Activated T-cell treated with anti-CD3 and anti-CD28 coated beads, Interleukin-2, amount 50 U/mL, for 1 hour (primary cell): ENCODE data around the gene ABCA8.
"Not testable (repeated sequence)": the region's sequence is repeated elsewhere in the genome, so short reads cannot be mapped to it uniquely, and the experiment has no call there.

Source experiments
- DNase-seq: peaks from one replicate; pipeline ENCODE4 v3.0.0-alpha.2; 2020

ABCA8 gene, protein sequence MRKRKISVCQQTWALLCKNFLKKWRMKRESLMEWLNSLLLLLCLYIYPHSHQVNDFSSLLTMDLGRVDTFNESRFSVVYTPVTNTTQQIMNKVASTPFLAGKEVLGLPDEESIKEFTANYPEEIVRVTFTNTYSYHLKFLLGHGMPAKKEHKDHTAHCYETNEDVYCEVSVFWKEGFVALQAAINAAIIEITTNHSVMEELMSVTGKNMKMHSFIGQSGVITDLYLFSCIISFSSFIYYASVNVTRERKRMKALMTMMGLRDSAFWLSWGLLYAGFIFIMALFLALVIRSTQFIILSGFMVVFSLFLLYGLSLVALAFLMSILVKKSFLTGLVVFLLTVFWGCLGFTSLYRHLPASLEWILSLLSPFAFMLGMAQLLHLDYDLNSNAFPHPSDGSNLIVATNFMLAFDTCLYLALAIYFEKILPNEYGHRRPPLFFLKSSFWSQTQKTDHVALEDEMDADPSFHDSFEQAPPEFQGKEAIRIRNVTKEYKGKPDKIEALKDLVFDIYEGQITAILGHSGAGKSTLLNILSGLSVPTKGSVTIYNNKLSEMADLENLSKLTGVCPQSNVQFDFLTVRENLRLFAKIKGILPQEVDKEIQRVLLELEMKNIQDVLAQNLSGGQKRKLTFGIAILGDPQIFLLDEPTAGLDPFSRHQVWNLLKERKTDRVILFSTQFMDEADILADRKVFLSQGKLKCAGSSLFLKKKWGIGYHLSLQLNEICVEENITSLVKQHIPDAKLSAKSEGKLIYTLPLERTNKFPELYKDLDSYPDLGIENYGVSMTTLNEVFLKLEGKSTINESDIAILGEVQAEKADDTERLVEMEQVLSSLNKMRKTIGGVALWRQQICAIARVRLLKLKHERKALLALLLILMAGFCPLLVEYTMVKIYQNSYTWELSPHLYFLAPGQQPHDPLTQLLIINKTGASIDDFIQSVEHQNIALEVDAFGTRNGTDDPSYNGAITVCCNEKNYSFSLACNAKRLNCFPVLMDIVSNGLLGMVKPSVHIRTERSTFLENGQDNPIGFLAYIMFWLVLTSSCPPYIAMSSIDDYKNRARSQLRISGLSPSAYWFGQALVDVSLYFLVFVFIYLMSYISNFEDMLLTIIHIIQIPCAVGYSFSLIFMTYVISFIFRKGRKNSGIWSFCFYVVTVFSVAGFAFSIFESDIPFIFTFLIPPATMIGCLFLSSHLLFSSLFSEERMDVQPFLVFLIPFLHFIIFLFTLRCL (N-terminal part only)

DNA sequence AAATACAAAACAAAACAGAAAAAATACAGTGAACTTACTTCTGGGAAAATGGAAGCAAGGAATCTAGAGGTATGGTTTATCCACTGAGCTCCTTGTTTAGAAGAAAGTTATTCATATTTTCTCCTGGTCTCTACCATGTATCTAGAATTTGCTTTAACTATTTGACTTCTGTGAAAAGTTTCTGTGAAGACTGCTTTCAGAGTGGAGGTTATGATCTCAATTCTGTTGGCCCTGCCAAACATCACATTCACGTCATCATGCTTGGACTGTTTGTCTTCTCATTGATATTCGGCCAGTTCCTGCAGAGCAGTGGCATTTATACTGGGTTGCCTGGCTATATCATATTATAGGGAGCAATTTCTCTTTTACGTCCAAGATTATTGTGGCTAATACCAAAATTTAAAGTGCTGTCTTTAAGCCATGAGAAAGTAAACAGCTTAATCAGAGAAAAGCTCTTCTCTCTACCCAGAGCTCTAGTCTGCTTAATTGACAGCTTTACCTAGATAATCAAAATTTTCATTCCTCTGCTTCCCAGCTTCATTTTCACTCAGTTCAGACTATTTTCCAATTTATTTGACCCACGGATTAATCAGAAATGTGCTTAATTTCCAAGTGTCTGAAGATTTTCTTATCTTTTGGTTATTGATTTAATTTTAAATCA, at the start of gene ABCA8:
Gene ABCA8, minus strand, starts transcription at position 212 of the 661 bp plus-strand sequence. CDS start 13,358 bp downstream, outside the sequence.
- no peak for DNase-seq

DNA sequence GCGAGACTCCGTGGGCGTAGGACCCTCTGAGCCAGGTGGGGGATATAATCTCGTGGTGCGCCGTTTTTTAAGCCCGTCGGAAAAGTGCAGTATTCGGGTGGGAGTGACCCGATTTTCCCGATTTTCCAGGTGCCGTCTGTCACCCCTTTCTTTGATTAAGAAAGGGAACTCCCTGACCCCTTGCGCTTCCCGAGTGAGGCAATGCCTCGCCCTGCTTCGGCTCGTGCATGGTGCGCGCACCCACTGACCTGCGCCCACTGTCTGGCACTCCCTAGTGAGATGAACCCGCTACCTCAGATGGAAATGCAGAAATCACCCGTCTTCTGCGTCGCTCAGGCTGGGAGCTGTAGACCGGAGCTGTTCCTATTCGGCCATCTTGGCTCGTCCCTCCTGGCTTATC, 49.6 kb upstream of the ABCA8 start:
- DNase-seq, result not testable (repeated sequence)

DNA sequence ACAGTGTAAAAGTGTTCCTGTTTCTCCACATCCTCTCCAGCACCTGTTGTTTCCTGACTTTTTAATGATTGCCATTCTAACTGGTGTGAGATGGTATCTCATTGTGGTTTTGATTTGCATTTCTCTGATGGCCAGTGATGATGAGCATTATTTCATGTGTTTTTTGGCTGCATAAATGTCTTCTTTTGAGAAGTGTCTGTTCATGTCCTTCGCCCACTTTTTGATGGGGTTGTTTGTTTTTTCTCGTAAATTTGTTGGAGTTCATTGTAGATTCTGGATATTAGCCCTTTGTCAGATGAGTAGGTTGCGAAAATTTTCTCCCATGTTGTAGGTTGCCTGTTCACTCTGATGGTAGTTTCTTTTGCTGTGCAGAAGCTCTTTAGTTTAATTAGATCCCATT, 44.6 kb upstream of the ABCA8 start:
- not testable (repeated sequence) for DNase-seq

DNA sequence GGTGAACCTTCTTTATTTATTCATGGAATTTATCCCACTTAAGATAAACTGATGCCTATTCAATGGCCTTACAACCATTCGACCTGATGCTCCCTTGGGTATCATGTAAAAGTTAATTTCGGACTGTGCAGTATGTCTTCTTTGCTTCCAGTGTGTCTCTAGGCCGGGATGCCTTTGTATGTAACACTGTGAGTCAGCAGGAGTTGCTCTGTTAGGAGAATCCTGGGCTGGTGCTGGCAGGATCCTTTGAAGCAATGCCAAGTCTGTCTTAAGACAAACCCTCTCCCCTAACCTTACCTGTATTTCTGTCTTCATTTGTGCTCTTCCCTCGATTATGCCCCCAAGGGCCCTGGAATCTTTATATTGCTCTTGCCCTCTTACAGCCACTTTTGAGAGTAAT, 37.9 kb upstream of the ABCA8 start:
- DNase-seq, result no peak

DNA sequence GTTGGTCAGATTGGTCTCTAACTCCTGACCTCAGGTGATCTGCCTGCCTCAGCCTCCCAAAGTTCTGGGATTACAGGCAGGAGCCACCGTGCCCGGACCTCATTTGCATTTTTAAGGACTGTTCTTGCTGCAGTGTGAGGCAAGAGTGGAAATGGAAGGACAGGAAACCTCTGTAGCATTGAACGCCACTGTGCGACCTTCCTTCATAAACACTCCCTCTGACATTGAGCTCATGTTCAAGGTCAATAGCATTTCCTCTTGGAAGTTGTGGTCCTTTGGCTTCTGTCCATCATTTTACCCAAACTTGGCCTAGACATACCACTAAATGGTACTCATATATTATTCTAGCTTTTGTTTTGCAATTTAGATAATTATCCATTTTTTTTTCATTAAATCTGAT, 32.8 kb upstream of the ABCA8 start:
- DNase-seq, result no peak

DNA sequence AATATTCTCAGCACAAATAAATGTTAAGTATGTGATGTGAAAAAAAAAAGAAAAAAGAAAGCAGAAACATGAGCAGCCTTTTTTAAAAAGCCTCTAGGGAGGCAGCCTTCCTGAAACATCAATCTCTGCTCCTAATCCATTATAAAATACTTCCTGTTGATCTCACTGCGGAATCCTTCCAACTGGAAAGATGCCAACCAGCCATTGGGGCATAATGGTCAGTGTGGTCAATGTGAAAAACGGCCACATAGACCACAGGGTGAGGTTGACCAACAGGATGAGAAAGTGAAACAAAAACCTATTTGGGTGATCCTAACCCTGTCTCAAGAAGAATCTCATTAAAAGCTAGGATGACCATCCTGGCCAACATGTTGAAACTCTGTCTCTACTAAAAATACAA, 26.1 kb upstream of the ABCA8 start:
- DNase-seq, result no peak

DNA sequence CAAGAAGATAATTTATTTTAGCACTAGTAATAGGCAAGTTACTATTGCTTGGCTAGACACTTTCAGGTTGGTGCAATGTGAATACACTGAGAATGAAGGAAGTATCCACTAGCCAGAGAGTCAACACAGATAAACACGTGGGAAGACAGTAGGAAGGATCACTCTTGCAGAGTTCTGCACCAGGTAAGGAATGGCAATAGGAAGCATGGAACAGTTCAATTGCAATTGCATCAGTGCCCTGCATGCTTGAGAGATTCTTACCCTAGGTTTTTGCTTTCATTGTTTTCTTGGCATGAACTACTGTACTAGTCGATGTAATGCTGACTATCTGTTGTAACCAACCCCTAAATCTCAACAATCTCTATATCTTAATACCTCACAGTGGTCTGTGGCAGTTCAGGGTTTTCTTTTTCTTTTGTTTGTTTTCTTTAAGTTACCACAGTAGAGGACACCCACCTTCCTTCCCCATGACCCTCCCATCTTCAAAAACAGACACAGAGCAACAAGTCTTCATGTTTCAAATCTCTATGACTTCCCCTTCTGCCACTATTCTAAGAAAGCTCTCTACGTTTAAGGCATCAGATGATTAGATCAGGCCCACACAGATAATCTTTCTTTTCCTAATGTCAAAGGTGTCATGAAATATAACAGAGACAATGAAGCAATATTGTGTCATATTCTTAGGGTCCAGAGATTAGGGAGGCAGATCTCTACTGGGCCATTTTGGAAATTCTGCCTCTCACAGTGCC, 18.1 kb upstream of the ABCA8 start:
- no peak for DNase-seq

DNA sequence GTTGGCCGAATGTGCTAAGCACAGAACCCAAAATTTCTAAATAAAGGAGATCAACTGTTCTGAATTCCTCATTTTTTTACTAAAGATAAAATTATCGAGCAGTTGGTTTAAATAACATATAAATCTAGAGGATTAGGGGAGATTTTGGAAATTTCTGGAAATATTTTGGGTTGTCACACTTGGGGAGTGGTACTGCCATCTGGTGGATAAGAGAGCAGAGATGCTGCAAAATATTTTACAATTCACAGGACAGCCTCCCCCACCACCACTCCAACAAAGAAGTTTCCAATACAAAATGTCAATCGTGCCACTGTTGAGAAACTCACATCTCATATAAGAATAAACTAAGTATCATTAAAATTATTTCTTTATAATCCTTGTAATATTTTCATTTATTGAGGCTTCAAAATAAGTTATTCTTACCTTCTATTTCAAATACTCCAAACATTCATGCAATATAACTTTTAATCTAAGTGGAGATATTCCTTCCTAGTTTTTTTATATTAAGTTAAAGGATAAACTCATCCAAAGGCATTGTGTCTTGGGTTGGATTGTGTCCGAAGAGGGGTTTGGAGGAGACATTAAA, 17.0 kb upstream of the ABCA8 start:
- no peak for DNase-seq

DNA sequence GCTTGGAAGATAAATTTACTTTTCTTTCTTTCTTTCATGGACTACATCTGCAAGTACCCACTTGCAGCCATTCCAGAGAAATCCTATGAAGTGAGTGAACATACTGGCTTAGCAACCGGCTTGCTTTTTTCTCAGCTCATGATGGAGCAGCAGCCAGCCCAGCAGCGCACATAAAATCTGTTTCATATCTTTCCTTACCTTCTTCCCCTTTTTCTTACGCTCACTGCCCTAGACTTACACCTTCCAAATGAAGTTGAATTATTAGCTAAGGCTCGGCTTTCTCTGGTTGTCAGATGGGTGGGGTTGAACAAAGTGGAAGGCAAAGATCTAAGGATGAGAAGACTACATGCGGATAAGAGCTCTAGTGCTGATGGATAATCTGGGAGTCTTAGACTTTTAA, 13.9 kb upstream of the ABCA8 start:
- no peak for DNase-seq

DNA sequence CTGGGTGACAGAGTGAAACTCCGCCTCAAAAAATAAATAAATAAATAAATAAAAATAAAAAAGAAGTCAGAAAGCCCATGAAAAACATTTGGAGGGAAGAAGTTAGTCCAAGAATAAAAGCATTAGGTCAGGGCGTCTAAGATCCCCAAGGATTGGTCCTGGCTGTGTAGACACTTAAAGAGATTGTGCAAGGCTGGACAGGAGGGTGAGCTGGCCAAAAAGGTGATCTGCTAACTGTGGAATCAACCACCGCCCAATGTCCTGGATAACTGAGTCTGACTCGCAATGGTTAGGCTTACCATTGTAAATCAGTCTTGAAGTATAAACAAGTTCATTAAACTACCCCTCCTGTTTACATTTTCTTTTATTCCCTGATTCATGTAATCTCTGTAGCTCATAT, 8.8 kb upstream of the ABCA8 start:
- no peak for DNase-seq

DNA sequence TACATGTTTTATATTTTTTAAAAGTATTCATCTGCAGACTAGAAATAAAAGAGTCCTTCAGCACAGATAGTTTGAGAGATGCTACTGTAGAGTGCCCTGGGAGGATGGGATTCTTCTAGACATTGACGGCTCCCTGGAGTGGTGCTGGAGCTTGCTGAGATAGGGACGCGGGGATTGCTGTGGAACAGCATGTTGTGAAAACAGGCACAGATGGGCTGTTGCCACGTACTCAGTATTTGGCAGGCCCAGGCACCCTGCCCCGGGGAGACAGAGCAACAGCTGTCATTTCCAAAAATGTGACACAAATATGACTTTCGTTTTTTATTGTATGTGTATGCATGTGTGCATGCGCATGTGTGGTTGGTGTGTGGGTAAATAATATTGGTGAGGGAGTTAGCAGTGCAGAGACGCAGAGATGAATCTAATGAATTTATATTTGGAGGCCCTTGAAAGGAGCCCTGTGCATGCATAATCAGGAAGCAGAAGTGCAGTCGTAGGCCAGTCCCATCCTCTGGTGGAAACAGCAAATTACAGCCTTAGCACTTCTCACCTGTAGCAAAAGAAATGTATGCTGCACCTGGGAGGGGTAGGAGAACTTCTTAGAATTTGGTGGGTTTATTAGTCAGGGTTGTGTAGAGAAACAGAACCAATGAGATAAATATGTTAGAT, 6.2 kb upstream of the ABCA8 start:
- DNase-seq, result no peak

DNA sequence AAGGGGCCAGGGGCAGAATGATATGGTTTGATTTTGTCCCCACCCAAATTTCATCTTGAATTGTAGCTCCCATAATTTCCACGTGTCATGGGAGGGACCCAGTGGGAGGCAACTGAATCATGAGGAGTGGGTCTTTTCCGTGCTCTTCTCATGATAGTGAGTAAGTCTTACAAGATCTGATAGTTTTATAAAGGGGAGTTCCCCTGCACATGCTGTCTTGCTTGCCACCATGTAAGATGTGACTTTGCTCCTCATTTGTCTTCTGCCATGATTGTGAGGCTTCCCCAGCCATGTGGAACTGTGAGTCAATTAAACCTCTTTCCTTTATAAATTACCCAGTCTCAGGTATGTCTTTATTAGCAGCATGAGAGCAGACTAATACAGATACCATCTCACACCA, 3.9 kb upstream of the ABCA8 start:
- DNase-seq, result not testable (repeated sequence)

DNA sequence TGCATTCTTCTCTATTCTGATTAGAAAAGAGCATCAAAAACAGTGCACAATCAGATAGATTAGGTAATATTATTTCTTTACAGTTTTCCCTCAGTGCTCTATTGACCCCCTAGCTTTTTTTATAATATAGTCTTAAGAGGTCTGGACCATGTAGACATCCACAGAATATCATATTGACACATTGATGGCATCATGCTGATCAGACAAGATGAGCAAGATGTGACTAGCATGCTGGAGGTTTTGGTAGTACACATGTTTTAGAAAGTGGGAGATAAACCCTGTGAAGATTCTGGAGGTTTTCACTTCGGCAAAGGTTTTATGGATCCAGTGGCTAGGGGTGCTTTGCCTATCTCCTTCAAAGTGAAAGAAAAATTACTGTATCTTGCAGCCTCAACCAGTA, 2.8 kb upstream of the ABCA8 start:
- DNase-seq, result no peak

DNA sequence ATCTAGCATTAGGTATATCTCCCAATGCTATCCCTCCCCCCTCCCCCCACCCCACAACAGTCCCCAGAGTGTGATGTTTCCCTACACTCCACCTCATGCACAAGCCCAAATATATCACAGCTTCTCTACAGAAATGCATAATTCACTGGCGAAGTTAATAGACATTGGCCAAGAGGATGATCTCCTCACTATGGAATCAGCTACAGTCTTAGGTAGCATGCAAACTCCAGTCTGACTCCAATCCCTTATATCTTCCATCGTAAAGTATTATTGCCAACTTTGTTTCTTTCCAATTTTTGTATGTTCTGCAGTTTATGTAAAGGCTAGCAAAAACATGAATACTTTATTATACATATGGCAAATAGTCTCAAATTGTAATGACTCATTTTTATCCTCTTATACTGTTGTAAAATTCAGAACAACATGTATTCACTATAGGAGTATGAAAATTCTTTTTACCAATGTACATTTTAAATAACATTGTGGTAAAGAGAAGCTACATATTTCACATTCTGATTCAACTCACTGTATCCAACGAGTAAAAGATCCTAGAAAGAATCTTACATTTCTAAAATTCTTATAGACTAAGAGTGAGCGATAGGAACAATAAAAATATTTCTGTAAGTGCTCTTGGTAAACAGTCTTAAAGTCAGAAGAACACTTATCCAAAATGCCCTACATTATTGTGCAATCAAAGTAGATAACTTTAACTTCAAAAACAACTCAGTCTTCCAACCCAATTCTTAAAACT, 871 bp downstream of the ABCA8 start:
- no peak for DNase-seq

DNA sequence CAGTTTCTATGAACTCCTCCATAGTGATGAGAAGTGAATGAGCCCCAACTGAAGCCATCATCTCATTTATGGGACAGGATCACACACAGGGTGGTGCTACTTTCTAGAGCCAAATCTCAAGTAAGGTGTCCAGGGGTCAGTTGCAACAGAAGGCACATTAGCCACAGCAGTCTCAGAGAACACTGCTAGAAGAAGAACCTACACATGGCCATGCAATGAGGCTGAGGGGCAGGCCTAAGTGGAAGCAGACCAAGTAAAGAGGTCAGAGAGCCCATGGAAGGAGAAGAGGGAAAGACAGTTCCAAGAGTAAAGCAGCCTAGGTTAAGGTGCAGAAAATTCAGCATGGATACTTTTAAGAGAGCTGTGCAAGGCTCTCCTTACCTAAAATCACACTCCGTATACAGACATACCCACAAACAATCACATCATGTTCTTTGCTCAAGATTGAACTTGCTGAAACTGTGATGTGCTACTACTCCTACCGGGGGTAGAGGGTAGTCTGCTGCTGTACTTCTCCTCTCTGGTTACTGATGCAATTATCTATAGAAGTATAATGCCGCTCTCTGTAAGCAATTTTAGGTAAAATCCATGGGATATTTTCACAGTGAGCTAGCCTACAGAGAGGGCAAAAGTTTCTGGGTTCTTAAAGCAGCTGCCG, 1.7 kb downstream of the ABCA8 start:
- no peak for DNase-seq

DNA sequence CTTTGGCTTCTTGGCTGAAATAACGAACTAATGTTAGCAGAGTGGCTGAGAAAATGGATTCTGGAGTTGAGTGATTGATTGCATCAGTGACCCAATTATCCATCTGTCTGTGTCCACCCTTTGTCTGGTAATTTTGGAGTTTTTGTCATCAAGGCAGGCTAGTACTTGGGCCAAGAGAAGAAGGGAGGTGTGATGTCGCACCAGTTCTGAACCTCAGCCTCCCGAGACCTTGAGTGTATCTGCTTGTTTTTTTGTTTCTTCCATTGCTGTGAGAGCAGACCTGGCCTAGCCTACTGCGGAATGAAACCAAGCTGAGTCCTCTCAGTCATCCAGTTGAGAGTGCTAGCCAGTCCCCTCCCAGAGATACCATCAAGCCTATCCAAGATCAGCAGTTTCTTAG, 4.5 kb downstream of the ABCA8 start:
- DNase-seq, result no peak

DNA sequence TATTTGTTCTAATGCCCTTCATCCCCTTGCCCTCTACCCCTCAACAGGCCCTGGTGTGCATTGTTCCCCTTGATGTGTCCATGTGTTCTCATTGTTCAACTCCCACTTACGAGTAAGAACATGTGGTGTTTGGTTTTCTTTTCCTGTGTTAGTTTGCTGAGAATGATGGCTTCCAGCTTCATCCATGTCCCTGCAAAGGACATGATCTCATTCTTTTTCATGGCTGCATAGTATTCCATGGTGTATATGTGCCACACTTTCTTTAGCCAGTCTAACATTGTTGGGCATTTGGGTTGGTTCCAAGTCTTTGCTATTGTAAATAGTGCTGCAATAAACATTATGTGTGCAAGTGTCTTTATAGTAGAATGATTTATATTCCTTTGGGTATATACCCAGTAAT, 7.3 kb downstream of the ABCA8 start:
- not testable (repeated sequence) for DNase-seq

DNA sequence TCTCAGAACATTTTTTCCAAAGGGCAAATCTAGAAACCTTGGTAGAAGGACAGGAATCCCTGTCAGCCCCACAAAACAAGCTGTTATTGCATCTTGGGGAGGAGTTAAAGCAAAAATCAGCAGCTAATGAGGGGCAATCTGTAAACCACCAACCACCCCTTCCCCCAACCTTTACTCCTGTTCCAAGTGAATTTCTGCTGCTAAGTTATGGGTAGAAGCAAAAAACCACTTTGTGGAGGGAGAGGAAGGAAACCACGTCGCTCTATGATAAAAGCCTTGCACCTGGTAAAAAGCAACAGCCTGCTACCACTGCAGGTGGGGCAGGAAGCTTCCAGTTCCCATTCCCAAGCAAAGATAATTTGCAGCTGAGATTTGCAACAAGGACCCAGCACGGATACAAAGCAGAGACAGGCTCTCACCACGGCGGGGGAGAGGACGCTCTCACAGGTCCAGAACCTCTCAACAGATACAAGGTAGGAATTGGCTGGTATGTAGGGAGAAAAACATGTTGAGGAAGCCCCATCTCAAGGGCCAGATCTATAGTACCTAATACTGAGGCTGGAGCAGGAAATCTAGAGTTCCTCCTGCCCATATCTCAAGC, 10.7 kb downstream of the ABCA8 start:
- DNase-seq, result no peak

DNA sequence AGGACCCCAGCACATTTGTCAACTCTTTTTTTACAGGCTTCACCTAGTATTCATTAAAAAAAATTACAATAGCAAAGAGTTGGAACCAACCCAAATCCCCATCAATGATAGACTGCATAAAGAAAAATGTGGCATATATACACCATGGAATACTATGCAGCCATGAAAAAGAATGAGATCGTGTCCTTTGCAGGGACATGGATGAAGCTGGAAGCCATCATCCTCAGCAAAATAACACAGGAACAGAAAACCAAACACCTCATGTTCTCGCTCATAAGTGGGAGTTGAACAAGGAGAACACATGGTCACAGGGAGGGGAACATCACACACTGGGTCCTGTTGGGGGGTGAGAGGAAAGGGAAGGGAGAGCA, 11.4 kb downstream of the ABCA8 start:
- not testable (repeated sequence) for DNase-seq
